RWPE2 (cell line): Measurements from ENCODE around the gene IMP3.

Experiments
- ATAC-seq: fragments of 200-7000 bp; cut with Tn5 transposase; 3 replicates; pipeline ENCODE4 v1.9.1; 2021; ENCODE audit warnings: low read depth
- DNase-seq: peaks from one replicate; pipeline ENCODE4 v3.0.0-alpha.2; 2020; ENCODE audit warnings: low spot score
- H3K27ac ChIP-seq: fragments of 450-650 bp; 2 replicates; pipeline ENCODE4 v1.5.1; 2017; ENCODE audit warnings: mild to moderate bottlenecking; ENCODE audit not compliant: poor library complexity, severe bottlenecking
- H3K27me3 ChIP-seq: fragments of 250-450 bp; sonication (Bioruptor Pico); 2 replicates; pipeline ENCODE4 v1.5.1; 2021; ENCODE audit warnings: mild to moderate bottlenecking, moderate library complexity; ENCODE audit not compliant: insufficient read depth, poor library complexity, severe bottlenecking
- H3K36me3 ChIP-seq: fragments of 250-450 bp; sonication (Bioruptor Pico); 2 replicates; pipeline ENCODE4 v1.5.1; 2020; ENCODE audit warnings: low read depth, mild to moderate bottlenecking, moderate library complexity
- H3K4me1 ChIP-seq: fragments of 250-450 bp; sonication (Bioruptor Pico); 2 replicates; pipeline ENCODE4 v1.5.1; 2021; ENCODE audit warnings: mild to moderate bottlenecking, moderate library complexity; ENCODE audit not compliant: insufficient read depth, poor library complexity, severe bottlenecking
- H3K4me3 ChIP-seq: fragments of 250-450 bp; sonication (Bioruptor Pico); 2 replicates; pipeline ENCODE4 v1.5.1; 2021; ENCODE audit warnings: mild to moderate bottlenecking, moderate library complexity; ENCODE audit not compliant: severe bottlenecking
- H3K9me3 ChIP-seq: fragments of 250-450 bp; sonication (Bioruptor Pico); 2 replicates; pipeline ENCODE4 v1.5.1; 2021; ENCODE audit warnings: mild to moderate bottlenecking, moderate library complexity; ENCODE audit not compliant: severe bottlenecking
- TF ChIP-seq, protein P1 (sequence below): fragments of 450-650 bp; IDR thresholded peaks from one replicate; pipeline ENCODE4 v1.5.1; 2017; ENCODE audit warnings: mild to moderate bottlenecking, moderate library complexity; ENCODE audit not compliant: poor library complexity, severe bottlenecking

IMP3 gene

DNA sequence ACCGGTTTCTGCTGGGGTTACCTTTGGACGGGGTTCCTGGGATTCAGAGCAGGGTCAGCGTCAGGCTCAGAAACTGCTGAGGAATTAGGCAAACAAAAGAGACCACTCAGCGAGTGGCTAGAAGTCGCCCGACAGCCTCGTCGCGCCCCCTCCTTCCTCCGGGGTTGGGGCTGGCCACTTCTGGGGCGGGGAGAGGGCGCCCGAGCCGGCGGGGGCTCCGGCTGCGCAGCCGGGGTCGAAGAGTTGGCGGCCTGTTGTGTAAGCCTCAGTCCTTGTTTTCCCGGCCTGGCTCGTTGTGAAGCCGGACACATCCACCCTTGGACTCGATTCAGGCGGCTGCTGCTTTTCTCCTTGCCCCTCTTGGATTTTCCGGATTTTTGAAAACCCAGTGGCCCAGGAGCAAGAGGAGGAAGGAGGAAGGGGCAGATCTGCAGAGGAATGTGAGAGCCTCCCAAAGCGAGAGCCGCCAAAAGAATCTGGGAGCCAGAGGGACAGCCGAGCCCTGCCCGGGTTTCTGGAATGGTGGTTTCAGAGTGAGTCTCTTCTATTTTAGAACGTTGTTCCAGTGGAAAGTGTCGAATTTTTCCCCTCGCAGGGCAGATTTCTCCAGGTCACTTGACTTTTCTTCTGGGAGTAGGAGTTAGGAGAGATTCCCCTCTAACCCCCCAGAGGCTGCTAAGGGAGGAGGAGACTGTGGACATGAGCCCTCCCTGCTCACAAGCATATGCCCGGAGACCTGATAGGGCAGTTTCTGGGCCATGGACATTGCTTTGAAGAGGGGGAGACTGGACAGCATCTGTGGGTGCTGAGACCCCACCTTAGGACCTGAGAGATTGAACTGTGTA lies 8.4 kb upstream of the IMP3 start:
- Histone ChIP-seq H3K4me3 (peak overlapping the region; percentile 58), H3K4me1 (peaks cover 35% of the 10 kb centered on the region), H3K36me3 (peaks cover 33% of the 10 kb centered on the region), H3K27ac (peak overlapping the region; percentile 81), H3K27me3 (no peaks in the 10 kb centered on the region), H3K9me3 (no peaks in the 10 kb centered on the region)
- ATAC-seq (peak; percentile 9), DNase-seq (no peak)
- TF ChIP-seq, protein P1, sequence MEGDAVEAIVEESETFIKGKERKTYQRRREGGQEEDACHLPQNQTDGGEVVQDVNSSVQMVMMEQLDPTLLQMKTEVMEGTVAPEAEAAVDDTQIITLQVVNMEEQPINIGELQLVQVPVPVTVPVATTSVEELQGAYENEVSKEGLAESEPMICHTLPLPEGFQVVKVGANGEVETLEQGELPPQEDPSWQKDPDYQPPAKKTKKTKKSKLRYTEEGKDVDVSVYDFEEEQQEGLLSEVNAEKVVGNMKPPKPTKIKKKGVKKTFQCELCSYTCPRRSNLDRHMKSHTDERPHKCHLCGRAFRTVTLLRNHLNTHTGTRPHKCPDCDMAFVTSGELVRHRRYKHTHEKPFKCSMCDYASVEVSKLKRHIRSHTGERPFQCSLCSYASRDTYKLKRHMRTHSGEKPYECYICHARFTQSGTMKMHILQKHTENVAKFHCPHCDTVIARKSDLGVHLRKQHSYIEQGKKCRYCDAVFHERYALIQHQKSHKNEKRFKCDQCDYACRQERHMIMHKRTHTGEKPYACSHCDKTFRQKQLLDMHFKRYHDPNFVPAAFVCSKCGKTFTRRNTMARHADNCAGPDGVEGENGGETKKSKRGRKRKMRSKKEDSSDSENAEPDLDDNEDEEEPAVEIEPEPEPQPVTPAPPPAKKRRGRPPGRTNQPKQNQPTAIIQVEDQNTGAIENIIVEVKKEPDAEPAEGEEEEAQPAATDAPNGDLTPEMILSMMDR: no peak

DNA sequence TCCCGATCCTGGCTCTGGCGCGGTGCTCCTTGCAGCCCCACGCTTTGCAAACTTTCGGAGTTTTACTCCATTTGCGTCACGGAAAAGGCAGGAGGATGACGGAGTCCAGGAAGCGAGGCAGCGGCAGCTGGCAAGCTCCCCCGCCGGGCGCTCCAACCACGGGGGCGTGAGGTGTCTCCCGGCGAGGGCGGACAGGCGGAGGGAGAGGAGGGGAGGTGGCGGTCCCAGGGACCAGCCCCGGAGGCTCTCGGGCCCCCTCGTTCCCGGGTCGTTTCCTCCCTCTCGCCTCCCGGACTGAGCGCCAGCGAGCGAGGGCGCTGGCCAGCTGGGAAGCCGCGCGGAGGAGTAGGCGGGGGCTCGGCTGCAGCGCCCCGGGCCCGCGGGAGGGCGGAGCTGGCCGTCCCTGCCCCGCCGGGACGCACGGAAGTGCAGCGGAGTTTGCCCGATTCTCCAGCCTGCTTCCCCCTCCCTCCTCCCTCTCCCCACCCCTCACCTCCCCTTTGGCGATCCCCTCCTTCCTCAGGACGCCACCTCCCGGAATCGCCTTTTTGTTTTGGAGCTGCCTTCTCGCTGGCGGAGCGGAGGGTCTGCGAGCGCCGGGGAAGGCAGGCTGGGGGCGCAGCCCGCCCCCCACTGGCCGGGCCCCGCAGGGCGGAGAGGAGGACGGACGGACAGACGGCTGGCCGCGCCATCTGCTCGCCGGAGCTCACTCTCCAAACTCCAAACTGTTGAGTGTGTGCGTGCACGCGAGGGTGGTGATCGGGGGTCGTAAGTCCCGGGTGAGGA lies 7.5 kb upstream of the IMP3 start, which contains the start of gene SNX33:
TSS of gene SNX33 (plus strand) at position 543 of the 786 bp plus-strand sequence. CDS start 1,191 bp downstream, outside the sequence.
- DNase-seq (peak; percentile 87), ATAC-seq (peak; percentile 74)
- H3K27ac ChIP-seq: peak within 1 kb of the TSS; percentile 81
- H3K9me3 ChIP-seq: no peaks in the 10 kb centered on the region
- H3K27me3 ChIP-seq: no peaks in the 10 kb centered on the region
- TF ChIP-seq, protein P1: peak; percentile 84
- H3K4me3 ChIP-seq: peak within 1 kb of the TSS; percentile 58
- H3K36me3 ChIP-seq: peaks cover 25% of the 10 kb centered on the region
- H3K4me1 ChIP-seq: peaks cover 35% of the 10 kb centered on the region

DNA sequence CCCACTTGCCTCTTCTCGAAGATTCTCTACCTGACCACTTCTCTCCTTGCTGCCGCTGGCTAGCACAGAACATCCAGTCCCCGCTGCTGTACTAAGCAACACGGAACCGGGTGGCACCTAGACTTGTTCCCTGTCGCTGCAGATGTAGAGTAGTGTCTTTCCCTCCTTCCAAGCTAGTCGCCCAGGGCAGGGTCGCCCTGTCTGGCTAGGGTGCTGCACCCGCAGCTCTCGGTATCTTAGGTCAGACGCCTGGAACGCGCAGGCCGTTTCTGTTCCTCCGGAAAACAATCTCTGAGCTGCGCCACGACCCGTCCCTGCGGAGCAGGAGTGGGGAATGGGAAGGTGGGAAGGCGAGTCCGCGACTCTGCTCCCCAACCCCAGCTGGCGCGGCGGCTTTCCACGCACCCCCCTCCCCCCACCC lies 6.9 kb upstream of the IMP3 start:
- ATAC-seq: peak; percentile 11
- Histone ChIP-seq H3K4me3 (peak overlapping the region; percentile 58), H3K9me3 (no peaks in the 10 kb centered on the region), H3K27ac (peak overlapping the region; percentile 81), H3K27me3 (no peaks in the 10 kb centered on the region), H3K36me3 (peaks cover 24% of the 10 kb centered on the region), H3K4me1 (peaks cover 35% of the 10 kb centered on the region)
- TF ChIP-seq, protein P1: no peak
- DNase-seq: no peak

DNA sequence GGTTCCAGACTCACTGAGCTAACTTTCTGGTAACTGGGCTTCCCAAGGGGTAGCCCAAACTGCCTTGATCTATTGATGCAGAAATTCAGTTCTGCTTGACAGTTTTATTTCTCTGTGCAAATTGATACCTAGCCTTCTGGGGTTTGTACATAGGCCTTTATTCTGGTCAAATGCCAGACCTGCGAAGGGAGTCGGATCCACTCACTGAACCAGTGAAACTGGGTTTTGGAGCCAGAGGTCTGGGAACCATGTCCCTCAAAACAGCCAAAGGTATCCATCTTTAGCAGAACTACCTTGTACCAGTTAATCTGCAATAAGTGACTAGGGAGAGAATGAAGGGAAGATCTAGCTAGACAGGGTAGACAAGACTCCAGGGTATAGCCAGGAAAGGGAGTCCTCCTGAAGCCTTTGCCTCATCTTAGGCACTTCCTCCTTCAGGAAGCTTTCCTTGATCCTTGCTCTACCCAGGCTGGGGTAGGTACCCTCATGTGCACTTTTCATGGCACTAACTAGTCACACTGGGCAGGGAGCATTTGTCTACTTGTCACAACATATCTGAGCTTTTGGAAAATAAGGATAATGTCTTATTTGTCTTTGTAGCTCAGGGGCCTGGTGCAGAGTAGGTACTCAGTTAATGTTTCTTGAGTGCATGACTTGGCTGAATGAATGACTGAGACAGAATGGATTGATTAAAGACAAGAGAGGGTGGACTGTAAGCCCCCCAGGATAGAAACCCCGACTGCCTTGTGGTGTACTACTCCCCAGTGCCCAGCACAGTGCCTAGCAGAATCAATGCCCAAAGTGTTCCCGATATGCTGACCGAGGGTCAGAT lies 6.3 kb upstream of the IMP3 start:
- Histone ChIP-seq H3K27ac (peak overlapping the region; percentile 81), H3K36me3 (peaks cover 23% of the 10 kb centered on the region), H3K9me3 (no peaks in the 10 kb centered on the region), H3K4me1 (peaks cover 29% of the 10 kb centered on the region), H3K4me3 (peak overlapping the region; percentile 58), H3K27me3 (no peaks in the 10 kb centered on the region)
- DNase-seq (no peak), ATAC-seq (no peak)
- TF ChIP-seq, protein P1: no peak
